Psoas muscle (tissue), 8 donors: Measurements from ENCODE around the gene HPCA. TPM values are rescaled to one million over a fixed set of nuclear protein-coding genes. Genes with fewer than 3 reads are reported as not detected.

Experiments used
- ATAC-seq, 4 donors: fragments of 200-7000 bp; cut with Tn5 transposase; one replicate each; pipeline ENCODE4 v1.9.1; 2020; ENCODE audit warnings: moderate library complexity in 3 of 4, mild to moderate bottlenecking in 2 of 4
- DNase-seq, 2 donors: peaks; one replicate each; pipeline ENCODE4 v3.0.0-alpha.2; 2020
- H3K27ac ChIP-seq: fragments of 200-600 bp; one replicate; pipeline ENCODE4 v1.8.0; 2022
- H3K27me3 ChIP-seq, 3 donors: fragments of 200-600 bp in 1 of 3; one replicate each; pipeline versions ENCODE4 v1.6.1 to v1.8.0; 2013 to 2022; ENCODE audit warnings: low read length in 2 of 3, mild to moderate bottlenecking in 2 of 3, moderate library complexity in 1 of 3; ENCODE audit not compliant: insufficient read depth in 3 of 3
- H3K36me3 ChIP-seq, 2 donors: fragments of 200-600 bp in 1 of 2; one replicate each; pipeline versions ENCODE4 v1.6.1 to v1.8.0; 2013 to 2022; ENCODE audit warnings: low read depth in 1 of 2, mild to moderate bottlenecking in 1 of 2, moderate library complexity in 1 of 2; ENCODE audit not compliant: insufficient read depth in 1 of 2
- H3K4me1 ChIP-seq: fragments of 200-600 bp; one replicate; pipeline ENCODE4 v1.8.0; 2022
- H3K4me3 ChIP-seq: fragments of 200-600 bp; one replicate; pipeline ENCODE4 v1.8.0; 2022; ENCODE audit warnings: mild to moderate bottlenecking
- H3K9me3 ChIP-seq: fragments of 200-600 bp; one replicate; pipeline ENCODE4 v1.8.0; 2022
- CTCF ChIP-seq: fragments of 200-600 bp; IDR thresholded peaks from one replicate; pipeline ENCODE4 v1.8.0; 2022; ENCODE audit warnings: antibody characterized with exemption
- WGBS, 3 donors: extraction: QIAGEN DNeasy Blood & Tissue Kit; methylation state at CpG; one replicate each; pipeline versions ENCODE4 v1.1.6 to v1.1.7; 2013; 5-methylcytosine and 5-hydroxymethylcytosine counted together
- intact Hi-C, 2 donors: fragments of 100-400 bp; cut with DNase I; formaldehyde crosslinking; loops; one replicate each; pipeline versions ENCODE4 v1.11.0 to v1.14.2; 2022
- polyA plus RNA-seq, 3 donors: library from polyadenylated mRNA; stranded (reverse); fragments of 200-250 nt; gene quantifications; one replicate each; pipeline ENCODE4 v1.2.3, GENCODE V29; 2013
- total RNA-seq, 4 donors: library from RNA; stranded (reverse); fragmentation: NEBNext Ultra II Directional in 2 of 4; extraction: Animal tissue kit (Norgen Biotek cat#: 25700) in 2 of 4; gene quantifications; one replicate each; pipeline versions ENCODE4 v1.2.1 to v1.2.4, GENCODE V29; 2021 to 2023
- donor health status: healthy with polysubstance abuse.
- donor health status: DM: no; HTN: no; CAD: no; lungs with moderate emphysema.
- donor health status: Bipolar disorder and iron deficiency.
- donor health status: healthy.
- donor health status: DM: yes; HTN: yes; CAD: no.
- donor health status: DM: no; HTN: no; CAD: no.
- donor health status: DM: no; HTN: no; CAD: no.
- donor health status: DM: yes; HTN: yes; CAD: no.

HPCA gene
- total and polyA plus RNA-seq, 7 donors = 0.22 TPM; not detected in 6

DNA sequence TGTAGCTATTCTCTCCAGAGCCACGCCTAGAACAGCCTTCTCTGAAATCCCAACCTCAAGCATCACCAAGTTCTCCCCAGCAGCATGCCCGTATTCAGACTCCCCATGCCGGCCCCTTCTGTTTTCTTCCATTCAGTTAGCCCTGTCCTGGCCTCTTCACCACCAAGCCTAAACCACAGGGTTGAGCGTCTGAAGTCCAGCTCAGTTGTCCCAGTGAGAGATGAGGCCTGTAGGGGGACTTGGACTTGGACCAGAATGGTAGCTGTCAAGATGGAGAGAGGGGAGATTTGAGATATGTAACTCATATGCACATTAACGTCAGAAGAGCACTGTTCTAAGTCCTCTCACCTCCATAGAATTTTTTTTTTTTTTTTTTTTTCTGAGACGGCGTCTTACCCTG is 20.4 kb downstream of the HPCA start:
- WGBS, 3 donors = 77 to 85% (median 82%) methylated on average over 7 of the region's 7 CpGs
- H3K27me3 ChIP-seq = peaks cover 0 to 10% (median under 1%) of the 10 kb centered on the region in 3 donors
- H3K36me3 ChIP-seq = no peaks in the 10 kb centered on the region
- H3K27ac ChIP-seq = no peak overlapping the region
- no peaks in the 10 kb centered on the region for H3K4me1 ChIP-seq
- ATAC-seq (no peak), DNase-seq (no peak)
- no peak overlapping the region for H3K4me3 ChIP-seq
- intact Hi-C loops = no loop called here
- TF ChIP-seq CTCF = no peak
- H3K9me3 ChIP-seq = no peaks in the 10 kb centered on the region

DNA sequence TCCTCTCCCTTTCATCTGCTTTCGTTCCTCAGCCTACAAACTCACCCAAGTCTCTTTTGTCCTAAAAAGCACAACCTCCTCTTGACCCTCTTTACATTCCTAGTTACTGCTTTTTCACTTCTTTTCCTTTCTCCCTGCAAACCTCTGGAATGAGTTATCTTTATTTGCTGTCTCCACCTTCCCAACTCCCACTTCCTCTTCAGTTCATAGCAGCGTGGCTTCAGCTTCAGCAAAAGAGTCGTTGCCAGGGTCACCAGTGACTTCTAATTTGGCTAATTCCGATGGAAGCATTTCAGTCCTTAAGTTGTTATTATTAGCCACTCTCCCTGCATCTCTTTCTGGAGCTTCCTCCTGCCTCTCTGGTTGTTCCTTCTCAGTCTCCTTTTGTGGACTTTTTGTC is 21.1 kb downstream of the HPCA start:
- ATAC-seq = no peak

GRCh38 chr1:32910319-32910718 is 24.0 kb downstream of the HPCA start:
- no peak for ATAC-seq
- WGBS, 3 donors = 86 to 93% (median 88%) methylated on average over 5 of the region's 5 CpGs
- no peak for DNase-seq
- Histone ChIP-seq H3K4me1 (no peaks in the 10 kb centered on the region), H3K36me3 (no peaks in the 10 kb centered on the region), H3K27me3 (no peaks in the 10 kb centered on the region), H3K4me3 (no peak overlapping the region), H3K9me3 (no peaks in the 10 kb centered on the region), H3K27ac (no peak overlapping the region)
- no peak for TF ChIP-seq CTCF
- intact Hi-C loops = no loop called here

More for the DNA sequence above, 21.1 kb downstream of the HPCA start:
- Histone ChIP-seq H3K4me3 (no peak overlapping the region), H3K27me3 (peaks cover 0 to 5% (median 0%) of the 10 kb centered on the region in 3 donors), H3K36me3 (no peaks in the 10 kb centered on the region), H3K9me3 (no peaks in the 10 kb centered on the region), H3K27ac (no peak overlapping the region), H3K4me1 (no peaks in the 10 kb centered on the region)
- no peak for TF ChIP-seq CTCF
- DNase-seq = no peak
- WGBS, 3 donors = 25 to 41% (median 35%) methylated on average over 4 of the region's 4 CpGs
- intact Hi-C loops = no loop called here

- Histone ChIP-seq H3K4me1 (peaks cover under 1% of the 10 kb centered on the region), H3K4me3 (no peak overlapping the region), H3K9me3 (no peaks in the 10 kb centered on the region), H3K27ac (no peak overlapping the region), H3K36me3 (no peaks in the 10 kb centered on the region), H3K27me3 (no peaks in the 10 kb centered on the region)
- DNase-seq (no peak), ATAC-seq (no peak)
- intact Hi-C loops = no loop called here
- no peak for TF ChIP-seq CTCF
- WGBS, 3 donors = 81 to 86% (median 84%) methylated on average over 12 of the region's 12 CpGs
These were observed 29.7 kb downstream of the HPCA start for GRCh38 chr1:32915766-32916706.
